ENCODE measurements around the gene IPMK. TPM values are rescaled to one million over a fixed set of nuclear protein-coding genes. Genes with fewer than 3 reads are reported as not detected.

Gene IPMK
- total RNA-seq, result 10 to 100 TPM in 1 of 2 donors, 1 to 10 TPM in 1; 5.6 to 10.0 TPM

- no peaks in the 10 kb centered on the region for H3K27me3 Mint-ChIP-seq
These were observed at the start of gene IPMK for GRCh38 chr10:58267713-58268453. TSS of gene IPMK (minus strand) at chr10:58267894. CDS start at chr10:58267611, 283 bp downstream.

GRCh38 chr10:58316874-58317273 lies 49.2 kb upstream of the IPMK start:
- no peaks in the 10 kb centered on the region for H3K4me1 Mint-ChIP-seq (ENCODE audit: low read depth in 2 of 2)
- no peak overlapping the region for H3K4me3 Mint-ChIP-seq
- DNase-seq (ENCODE audit: low spot score), result no peak
- H3K36me3 Mint-ChIP-seq, result no peaks in the 10 kb centered on the region
- ATAC-seq, result no peak
- no peak overlapping the region for H3K27ac Mint-ChIP-seq
- peaks cover 19 to 23% of the 10 kb centered on the region in 2 donors for H3K27me3 Mint-ChIP-seq
- no peaks in the 10 kb centered on the region for H3K9me3 Mint-ChIP-seq

More at GRCh38 chr10:58267713-58268453, at the start of gene IPMK:
- Mint-ChIP-seq H3K4me3 (peak within 1 kb of the TSS; percentile 87), H3K4me1 (ENCODE audit: low read depth in 2 of 2) (peaks cover 19 to 42% of the 10 kb centered on the region in 2 donors), H3K9me3 (no peaks in the 10 kb centered on the region), H3K27ac (peak within 1 kb of the TSS; percentile 89 to 97), H3K36me3 (no peaks in the 10 kb centered on the region)
- DNase-seq (ENCODE audit: low spot score) (peak; percentile 99), ATAC-seq (peak; percentile 89 to 90)

- ATAC-seq, result no peak
- H3K36me3 Mint-ChIP-seq, result no peaks in the 10 kb centered on the region
These were observed 43.3 kb upstream of the IPMK start for GRCh38 chr10:58311026-58311425.

GRCh38 chr10:58307676-58308075 lies 40.0 kb upstream of the IPMK start:
- H3K27ac Mint-ChIP-seq, result no peak overlapping the region
- DNase-seq (ENCODE audit: low spot score) (no peak), ATAC-seq (no peak)
- no peak overlapping the region for H3K4me3 Mint-ChIP-seq
- no peaks in the 10 kb centered on the region for H3K36me3 Mint-ChIP-seq
- no peaks in the 10 kb centered on the region for H3K4me1 Mint-ChIP-seq (ENCODE audit: low read depth in 2 of 2)
- no peaks in the 10 kb centered on the region for H3K9me3 Mint-ChIP-seq
- peaks cover 32 to 55% of the 10 kb centered on the region in 2 donors for H3K27me3 Mint-ChIP-seq

More at GRCh38 chr10:58311026-58311425, 43.3 kb upstream of the IPMK start:
- Mint-ChIP-seq H3K27me3 (peaks cover 27 to 34% of the 10 kb centered on the region in 2 donors), H3K4me3 (no peak overlapping the region), H3K9me3 (no peaks in the 10 kb centered on the region), H3K4me1 (ENCODE audit: low read depth in 2 of 2) (no peaks in the 10 kb centered on the region), H3K27ac (no peak overlapping the region)
- no peak for DNase-seq (ENCODE audit: low spot score)

GRCh38 chr10:58305821-58306220 lies 38.1 kb upstream of the IPMK start:
- Mint-ChIP-seq H3K4me1 (ENCODE audit: low read depth in 2 of 2) (no peaks in the 10 kb centered on the region), H3K9me3 (no peaks in the 10 kb centered on the region), H3K36me3 (no peaks in the 10 kb centered on the region), H3K27ac (no peak overlapping the region), H3K4me3 (no peak overlapping the region), H3K27me3 (peaks cover 40 to 72% of the 10 kb centered on the region in 2 donors)
- ATAC-seq (no peak), DNase-seq (ENCODE audit: low spot score) (no peak)

DNA sequence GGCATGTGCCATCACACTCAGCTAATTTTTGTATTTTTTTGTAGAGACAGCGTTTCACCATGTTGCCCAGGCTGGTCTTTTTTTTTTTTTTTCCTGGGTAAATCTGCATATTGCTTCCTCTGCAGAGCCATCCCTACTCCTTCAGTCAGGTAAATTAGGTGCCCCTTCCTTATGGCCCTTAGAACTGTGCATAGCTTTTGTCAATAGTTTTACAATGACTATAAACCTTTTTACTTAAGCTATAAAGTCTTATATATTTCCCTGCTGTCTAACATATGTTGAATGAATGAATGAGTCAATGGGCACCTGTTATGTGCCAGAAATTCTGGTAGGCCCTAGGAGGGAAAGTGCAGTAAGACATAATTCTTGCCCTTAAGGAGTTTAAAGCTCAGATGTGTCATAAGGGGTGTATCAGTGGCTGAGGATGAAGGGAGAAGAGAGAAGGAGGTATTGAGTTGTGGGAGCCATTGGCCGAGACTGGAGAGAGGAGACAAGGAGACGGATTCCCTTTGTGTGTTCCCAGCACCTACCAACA lies 36.5 kb upstream of the IPMK start:
- ATAC-seq, result no peak
- Mint-ChIP-seq H3K27me3 (peaks cover 33 to 59% of the 10 kb centered on the region in 2 donors), H3K4me1 (ENCODE audit: low read depth in 2 of 2) (no peaks in the 10 kb centered on the region)

DNA sequence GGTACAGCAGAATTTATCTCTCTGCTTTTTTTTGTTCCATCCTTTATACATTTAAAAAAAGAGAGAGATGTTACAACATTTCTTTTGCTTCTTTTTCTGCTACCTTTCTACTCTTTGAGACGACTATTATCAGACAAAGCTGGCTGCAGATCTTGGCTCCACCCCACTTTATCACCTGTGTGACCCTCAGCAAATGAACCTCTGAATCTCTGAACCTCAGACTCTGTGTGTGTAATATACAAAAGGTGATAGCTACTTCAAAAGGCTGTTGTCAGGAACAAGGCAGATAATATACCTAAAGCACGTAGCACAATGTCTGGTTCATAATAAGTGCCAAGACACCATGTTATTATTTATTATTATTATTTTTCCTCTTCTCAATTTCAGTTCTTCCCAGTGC lies 34.6 kb upstream of the IPMK start:
- Mint-ChIP-seq H3K36me3 (no peaks in the 10 kb centered on the region), H3K27ac (no peak overlapping the region), H3K4me1 (ENCODE audit: low read depth in 2 of 2) (no peaks in the 10 kb centered on the region), H3K9me3 (no peaks in the 10 kb centered on the region), H3K27me3 (peaks cover 25 to 44% of the 10 kb centered on the region in 2 donors), H3K4me3 (no peak overlapping the region)
- DNase-seq (ENCODE audit: low spot score), result no peak
- ATAC-seq, result no peak

More for the DNA sequence above, 36.5 kb upstream of the IPMK start:
- no peak for DNase-seq (ENCODE audit: low spot score)
- Mint-ChIP-seq H3K36me3 (no peaks in the 10 kb centered on the region), H3K4me3 (no peak overlapping the region), H3K9me3 (no peaks in the 10 kb centered on the region), H3K27ac (no peak overlapping the region)

DNA sequence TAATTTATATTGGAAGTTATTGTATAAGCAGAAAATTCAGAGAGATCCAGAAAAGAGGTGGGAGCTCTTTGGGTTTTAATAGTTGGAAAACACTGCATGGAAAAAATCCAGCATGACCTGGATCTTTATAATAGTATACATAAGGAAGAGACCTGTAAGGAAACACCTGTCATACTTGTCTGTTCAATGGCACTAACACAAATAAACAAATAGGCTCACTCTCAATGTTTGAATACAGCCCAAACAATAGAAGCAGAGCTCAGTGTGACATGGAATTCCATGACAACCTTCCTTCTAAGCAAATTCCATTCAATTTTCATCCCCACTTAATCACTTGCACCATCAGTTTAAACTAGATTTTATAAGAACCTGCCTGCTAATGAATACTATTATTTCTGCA lies 33.0 kb upstream of the IPMK start:
- H3K4me3 Mint-ChIP-seq, result no peak overlapping the region
- ATAC-seq, result no peak
- no peaks in the 10 kb centered on the region for H3K36me3 Mint-ChIP-seq
- H3K9me3 Mint-ChIP-seq, result no peaks in the 10 kb centered on the region
- H3K27me3 Mint-ChIP-seq, result peaks cover 20 to 35% of the 10 kb centered on the region in 2 donors
- no peak for DNase-seq (ENCODE audit: low spot score)
- H3K4me1 Mint-ChIP-seq (ENCODE audit: low read depth in 2 of 2), result no peaks in the 10 kb centered on the region
- no peak overlapping the region for H3K27ac Mint-ChIP-seq

DNA sequence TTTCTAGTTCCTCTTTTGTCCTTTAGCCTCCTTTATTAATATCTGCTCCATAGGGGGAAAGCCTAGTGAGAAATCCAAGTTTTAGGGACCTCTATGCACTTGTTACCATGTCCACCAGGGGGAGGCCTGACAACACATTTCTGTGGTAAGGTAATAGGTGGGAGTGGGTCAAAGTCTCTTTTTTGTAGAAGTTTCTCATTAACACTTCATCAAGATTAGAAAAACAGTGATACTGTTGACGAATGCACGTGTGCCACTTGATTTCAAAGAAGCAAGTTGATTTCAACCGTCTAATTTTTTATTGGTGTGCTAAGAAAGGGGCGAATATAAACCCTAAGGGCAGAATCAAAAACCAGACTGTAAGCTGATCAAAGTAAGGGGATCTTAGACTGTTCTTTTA lies 31.9 kb upstream of the IPMK start:
- H3K4me1 Mint-ChIP-seq (ENCODE audit: low read depth in 2 of 2), result no peaks in the 10 kb centered on the region
- peak; percentile 64 for DNase-seq (ENCODE audit: low spot score)
- no peaks in the 10 kb centered on the region for H3K36me3 Mint-ChIP-seq
- H3K9me3 Mint-ChIP-seq, result no peaks in the 10 kb centered on the region
- ATAC-seq, result peak; percentile 63 to 75
- H3K4me3 Mint-ChIP-seq, result no peak overlapping the region
- no peak overlapping the region for H3K27ac Mint-ChIP-seq
- H3K27me3 Mint-ChIP-seq, result peaks cover 20 to 35% of the 10 kb centered on the region in 2 donors

GRCh38 chr10:58293989-58294388 lies 26.3 kb upstream of the IPMK start:
- H3K27ac Mint-ChIP-seq, result no peak overlapping the region
- no peak for DNase-seq (ENCODE audit: low spot score)
- no peaks in the 10 kb centered on the region for H3K27me3 Mint-ChIP-seq
- no peaks in the 10 kb centered on the region for H3K9me3 Mint-ChIP-seq
- ATAC-seq, result no peak
- no peaks in the 10 kb centered on the region for H3K36me3 Mint-ChIP-seq
- no peak overlapping the region for H3K4me3 Mint-ChIP-seq
- H3K4me1 Mint-ChIP-seq (ENCODE audit: low read depth in 2 of 2), result peaks cover 0 to 2% of the 10 kb centered on the region in 2 donors

DNA sequence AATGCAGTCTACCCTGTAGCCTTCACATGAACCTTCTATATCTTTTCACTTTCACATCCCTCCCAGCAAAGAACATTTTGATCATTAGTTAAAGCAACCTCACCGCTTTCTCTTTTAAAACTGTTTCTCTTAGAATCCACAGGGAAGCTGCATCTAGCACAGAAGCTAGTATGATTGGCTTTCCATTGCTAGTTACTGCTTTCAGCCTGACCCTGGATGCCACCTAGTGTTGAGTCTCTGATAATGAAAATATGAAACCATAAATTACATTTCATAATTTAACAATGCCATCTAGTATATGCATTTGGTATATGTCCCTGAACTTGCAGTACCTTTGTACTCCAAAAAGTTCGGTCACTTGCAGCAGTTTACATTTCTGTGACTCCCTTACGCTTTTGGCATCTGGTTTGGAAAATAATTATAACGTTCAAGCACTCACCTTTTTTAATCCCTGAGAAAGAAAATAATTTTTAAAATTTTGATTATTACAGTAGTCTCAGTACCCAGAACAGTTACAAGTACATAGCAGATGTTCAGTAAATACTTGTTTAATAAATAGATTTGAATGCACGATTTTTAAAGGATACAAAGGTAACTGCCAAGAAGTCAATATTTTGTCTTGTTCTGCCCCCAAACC lies 24.0 kb upstream of the IPMK start:
- Mint-ChIP-seq H3K9me3 (no peaks in the 10 kb centered on the region), H3K4me3 (no peak overlapping the region)
- peak; percentile 65 for DNase-seq (ENCODE audit: low spot score)

DNA sequence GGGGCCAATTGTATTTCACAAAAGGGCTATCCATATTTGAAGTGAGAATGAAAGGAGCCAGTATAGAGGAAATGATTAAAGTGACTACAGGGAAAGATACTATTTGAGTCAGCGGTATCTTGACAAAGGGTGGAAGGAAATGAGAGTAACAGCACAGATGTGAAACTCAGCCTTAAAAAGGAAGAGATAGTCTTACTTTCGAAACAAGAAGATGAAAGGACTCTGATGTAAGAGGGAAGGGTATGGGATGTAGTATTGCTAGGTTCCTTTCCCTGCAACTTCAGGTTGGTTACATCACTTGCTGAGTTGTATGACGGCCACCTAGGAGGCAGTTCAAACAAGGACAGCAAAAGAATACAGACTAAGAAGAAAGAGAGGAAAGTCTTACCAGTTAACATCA lies 14.9 kb upstream of the IPMK start:
- H3K27me3 Mint-ChIP-seq, result no peaks in the 10 kb centered on the region
- peak overlapping the region; percentile 69 to 75 for H3K27ac Mint-ChIP-seq
- H3K4me3 Mint-ChIP-seq, result peak overlapping the region; percentile 78
- DNase-seq (ENCODE audit: low spot score) (no peak), ATAC-seq (peak; percentile 95 to 96)
- H3K9me3 Mint-ChIP-seq, result no peaks in the 10 kb centered on the region
- H3K36me3 Mint-ChIP-seq, result peaks cover 7% of the 10 kb centered on the region
- H3K4me1 Mint-ChIP-seq (ENCODE audit: low read depth in 2 of 2), result peaks cover 8 to 17% of the 10 kb centered on the region in 2 donors

More for the DNA sequence above, 24.0 kb upstream of the IPMK start:
- H3K4me1 Mint-ChIP-seq (ENCODE audit: low read depth in 2 of 2), result peaks cover 0 to 2% of the 10 kb centered on the region in 2 donors
- H3K27me3 Mint-ChIP-seq, result no peaks in the 10 kb centered on the region
- peak overlapping the region in 1 of 2 donors; percentile 2 for H3K27ac Mint-ChIP-seq
- ATAC-seq, result peak; percentile 50 to 58
- H3K36me3 Mint-ChIP-seq, result no peaks in the 10 kb centered on the region

DNA sequence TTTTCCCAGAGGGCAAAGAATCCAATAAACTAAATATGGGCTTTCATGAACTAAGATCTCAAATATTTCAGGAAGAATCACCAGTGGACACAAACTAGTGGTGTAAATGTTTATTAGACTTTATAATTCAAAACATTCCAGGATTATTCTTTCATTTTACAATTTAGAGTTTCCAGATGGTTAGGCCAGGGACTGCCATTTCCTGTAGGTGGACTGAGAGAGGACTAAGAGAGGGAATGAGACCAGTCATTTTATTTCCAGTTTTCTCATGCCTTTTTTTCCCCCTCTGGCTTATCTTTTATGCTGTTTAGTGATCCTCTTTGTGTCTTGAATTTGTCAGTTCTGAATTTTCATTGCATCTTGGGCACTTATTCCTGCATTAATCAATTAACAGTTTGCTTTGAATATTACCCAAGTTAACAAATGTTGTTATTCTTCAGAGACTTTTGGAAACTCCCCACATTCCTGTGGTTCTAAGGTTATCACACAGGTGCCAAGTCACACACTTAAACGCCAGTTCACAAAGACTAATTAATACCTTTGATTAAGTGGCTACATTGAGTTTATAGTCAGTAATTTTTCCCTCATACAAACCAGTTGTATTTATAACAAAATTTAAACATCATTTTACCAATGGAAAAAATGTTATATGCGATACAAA lies 13.5 kb upstream of the IPMK start:
- DNase-seq (ENCODE audit: low spot score) (no peak), ATAC-seq (no peak)
- Mint-ChIP-seq H3K4me3 (no peak overlapping the region), H3K27me3 (no peaks in the 10 kb centered on the region), H3K4me1 (ENCODE audit: low read depth in 2 of 2) (peaks cover 8 to 17% of the 10 kb centered on the region in 2 donors), H3K27ac (no peak overlapping the region), H3K9me3 (no peaks in the 10 kb centered on the region), H3K36me3 (peaks cover 7% of the 10 kb centered on the region)
